ENCODE data around the gene SSBP3. TPM values are rescaled to one million over a fixed set of nuclear protein-coding genes. Genes with fewer than 3 reads are reported as not detected.
"Not testable (repeated sequence)": the region's sequence is repeated elsewhere in the genome, so short reads cannot be mapped to it uniquely, and the experiment has no call there.

SSBP3 gene
- total RNA-seq, 2 experiments from 2014 or later, result 109 to 111 TPM

GRCh38 chr1:54356680-54357147, 49.5 kb downstream of the SSBP3 start:
- DNase-seq (peak; percentile 41), ATAC-seq (peak; percentile 78)
- Mint-ChIP-seq H3K4me1 (ENCODE audit: low read depth) (peaks cover 82% of the 10 kb centered on the region), H3K27ac (peak overlapping the region; percentile 78), H3K4me3 (peak overlapping the region; percentile 66), H3K9me3 (ENCODE audit: insufficient read depth) (no peaks in the 10 kb centered on the region), H3K27me3 (ENCODE audit: low read depth) (no peaks in the 10 kb centered on the region), H3K36me3 (ENCODE audit: low read depth) (peaks cover 27% of the 10 kb centered on the region)
- ChIA-PET CTCF (interaction anchor here (1.2 to 3.2 kb wide), 3 partner anchors 11 to 143 kb away, joined by 3 to 9 read pairs (median 4); no protein-coding TSS in a partner anchor), POLR2A (interaction anchor here (0.6 kb wide), 1 partner anchor 84 kb away, joined by 3 read pairs; no protein-coding TSS in a partner anchor)

- H3K27ac Mint-ChIP-seq, result peak overlapping the region; percentile 78
- ATAC-seq (peak; percentile 27), DNase-seq (no peak)
- POLR2A ChIA-PET, result interaction anchor here (0.6 to 1.2 kb wide), 2 partner anchors 84 to 121 kb away, joined by 3 read pairs; no protein-coding TSS in a partner anchor
- CTCF ChIA-PET, result interaction anchor here (1.2 to 3.2 kb wide), 2 partner anchors 133 to 144 kb away, joined by 3 to 9 read pairs; no protein-coding TSS in a partner anchor
- peaks cover 81% of the 10 kb centered on the region for H3K4me1 Mint-ChIP-seq (ENCODE audit: low read depth)
- H3K27me3 Mint-ChIP-seq (ENCODE audit: low read depth), result no peaks in the 10 kb centered on the region
- H3K9me3 Mint-ChIP-seq (ENCODE audit: insufficient read depth), result no peaks in the 10 kb centered on the region
- peak overlapping the region; percentile 66 for H3K4me3 Mint-ChIP-seq
- H3K36me3 Mint-ChIP-seq (ENCODE audit: low read depth), result peaks cover 27% of the 10 kb centered on the region
Measured at GRCh38 chr1:54355931-54356679, 50.1 kb downstream of the SSBP3 start.

- DNase-seq, result no peak
- Mint-ChIP-seq H3K27ac (no peak overlapping the region), H3K4me1 (ENCODE audit: low read depth) (peaks cover 80% of the 10 kb centered on the region)
Measured at GRCh38 chr1:54354899-54355298, 51.3 kb downstream of the SSBP3 start.

GRCh38 chr1:54353959-54354358, 52.2 kb downstream of the SSBP3 start:
- ATAC-seq (no peak), DNase-seq (no peak)
- H3K4me3 Mint-ChIP-seq, result no peak overlapping the region
- no peaks in the 10 kb centered on the region for H3K27me3 Mint-ChIP-seq (ENCODE audit: low read depth)
- peaks cover 31% of the 10 kb centered on the region for H3K36me3 Mint-ChIP-seq (ENCODE audit: low read depth)
- CTCF ChIA-PET, result no interaction called here
- H3K27ac Mint-ChIP-seq, result peak overlapping the region; percentile 23
- H3K4me1 Mint-ChIP-seq (ENCODE audit: low read depth), result peaks cover 83% of the 10 kb centered on the region
- H3K9me3 Mint-ChIP-seq (ENCODE audit: insufficient read depth), result no peaks in the 10 kb centered on the region
- POLR2A ChIA-PET, result no interaction called here

More at GRCh38 chr1:54354899-54355298, 51.3 kb downstream of the SSBP3 start:
- no peaks in the 10 kb centered on the region for H3K27me3 Mint-ChIP-seq (ENCODE audit: low read depth)
- no peak overlapping the region for H3K4me3 Mint-ChIP-seq
- CTCF ChIA-PET, result no interaction called here
- ATAC-seq, result no peak
- no peaks in the 10 kb centered on the region for H3K9me3 Mint-ChIP-seq (ENCODE audit: insufficient read depth)
- POLR2A ChIA-PET, result no interaction called here
- peaks cover 29% of the 10 kb centered on the region for H3K36me3 Mint-ChIP-seq (ENCODE audit: low read depth)

- H3K9me3 Mint-ChIP-seq (ENCODE audit: insufficient read depth), result no peaks in the 10 kb centered on the region
- POLR2A ChIA-PET, result interaction anchor here (1.3 kb wide), 1 partner anchor 153 kb away, joined by 3 read pairs; the partner anchor contains the start of genes CYB5RL and MRPL37
- no peak for ATAC-seq
- H3K27me3 Mint-ChIP-seq (ENCODE audit: low read depth), result no peaks in the 10 kb centered on the region
- H3K27ac Mint-ChIP-seq, result peak overlapping the region; percentile 43
- no peak overlapping the region for H3K4me3 Mint-ChIP-seq
- CTCF ChIA-PET, result no interaction called here
- peaks cover 24% of the 10 kb centered on the region for H3K36me3 Mint-ChIP-seq (ENCODE audit: low read depth)
- DNase-seq, result no peak
- H3K4me1 Mint-ChIP-seq (ENCODE audit: low read depth), result peaks cover 85% of the 10 kb centered on the region
Measured at GRCh38 chr1:54352755-54353154, 53.4 kb downstream of the SSBP3 start.

GRCh38 chr1:54350360-54350759, 55.8 kb downstream of the SSBP3 start:
- Mint-ChIP-seq H3K9me3 (ENCODE audit: insufficient read depth) (no peaks in the 10 kb centered on the region), H3K4me3 (no peak overlapping the region), H3K27ac (no peak overlapping the region), H3K36me3 (ENCODE audit: low read depth) (peaks cover 17% of the 10 kb centered on the region), H3K27me3 (ENCODE audit: low read depth) (no peaks in the 10 kb centered on the region), H3K4me1 (ENCODE audit: low read depth) (peaks cover 66% of the 10 kb centered on the region)
- no peak for DNase-seq
- CTCF ChIA-PET, result interaction anchor here (0.9 kb wide), 1 partner anchor 12 kb away, joined by 5 read pairs; no protein-coding TSS in a partner anchor
- POLR2A ChIA-PET, result no interaction called here
- no peak for ATAC-seq

GRCh38 chr1:54348700-54349021, 57.5 kb downstream of the SSBP3 start:
- Mint-ChIP-seq H3K4me3 (no peak overlapping the region), H3K36me3 (ENCODE audit: low read depth) (peaks cover 20% of the 10 kb centered on the region), H3K27me3 (ENCODE audit: low read depth) (no peaks in the 10 kb centered on the region), H3K4me1 (ENCODE audit: low read depth) (peaks cover 51% of the 10 kb centered on the region), H3K27ac (no peak overlapping the region), H3K9me3 (ENCODE audit: insufficient read depth) (no peaks in the 10 kb centered on the region)
- no peak for ATAC-seq
- POLR2A ChIA-PET, result no interaction called here
- DNase-seq, result no peak
- CTCF ChIA-PET, result interaction anchor here (1.3 kb wide), 1 partner anchor 9 kb away, joined by 3 read pairs; no protein-coding TSS in a partner anchor

- CTCF ChIA-PET, result no interaction called here
- H3K27ac Mint-ChIP-seq, result peak overlapping the region; percentile 50
- POLR2A ChIA-PET, result no interaction called here
Measured at GRCh38 chr1:54347955-54348699, 58.1 kb downstream of the SSBP3 start.

GRCh38 chr1:54347261-54347954, 58.8 kb downstream of the SSBP3 start:
- ATAC-seq, result no peak
- CTCF ChIA-PET, result no interaction called here
- Mint-ChIP-seq H3K27me3 (ENCODE audit: low read depth) (no peaks in the 10 kb centered on the region), H3K9me3 (ENCODE audit: insufficient read depth) (no peaks in the 10 kb centered on the region), H3K4me1 (ENCODE audit: low read depth) (peaks cover 40% of the 10 kb centered on the region), H3K36me3 (ENCODE audit: low read depth) (peaks cover 21% of the 10 kb centered on the region), H3K27ac (peak overlapping the region; percentile 50), H3K4me3 (no peak overlapping the region)
- POLR2A ChIA-PET, result no interaction called here
- no peak for DNase-seq

More at GRCh38 chr1:54347955-54348699, 58.1 kb downstream of the SSBP3 start:
- DNase-seq, result no peak
- Mint-ChIP-seq H3K4me3 (no peak overlapping the region), H3K9me3 (ENCODE audit: insufficient read depth) (no peaks in the 10 kb centered on the region), H3K27me3 (ENCODE audit: low read depth) (no peaks in the 10 kb centered on the region), H3K36me3 (ENCODE audit: low read depth) (peaks cover 21% of the 10 kb centered on the region), H3K4me1 (ENCODE audit: low read depth) (peaks cover 46% of the 10 kb centered on the region)
- no peak for ATAC-seq

- H3K27me3 Mint-ChIP-seq (ENCODE audit: low read depth); DNase-seq; H3K4me3 Mint-ChIP-seq; ATAC-seq; CTCF ChIA-PET; H3K9me3 Mint-ChIP-seq (ENCODE audit: insufficient read depth); POLR2A ChIA-PET; H3K27ac Mint-ChIP-seq: not testable (repeated sequence)
- Mint-ChIP-seq H3K4me1 (ENCODE audit: low read depth) (peaks cover 31% of the 10 kb centered on the region), H3K36me3 (ENCODE audit: low read depth) (peaks cover 21% of the 10 kb centered on the region)
Measured at GRCh38 chr1:54345548-54345947, 60.6 kb downstream of the SSBP3 start.

GRCh38 chr1:54345116-54345515, 61.1 kb downstream of the SSBP3 start:
- ChIA-PET CTCF (no interaction called here), POLR2A (no interaction called here)
- H3K9me3 Mint-ChIP-seq (ENCODE audit: insufficient read depth), result no peaks in the 10 kb centered on the region
- peaks cover 18% of the 10 kb centered on the region for H3K36me3 Mint-ChIP-seq (ENCODE audit: low read depth)
- H3K4me3 Mint-ChIP-seq, result no peak overlapping the region
- peaks cover 27% of the 10 kb centered on the region for H3K4me1 Mint-ChIP-seq (ENCODE audit: low read depth)
- no peaks in the 10 kb centered on the region for H3K27me3 Mint-ChIP-seq (ENCODE audit: low read depth)
- ATAC-seq (no peak), DNase-seq (no peak)
- H3K27ac Mint-ChIP-seq, result no peak overlapping the region

Measured in activated CD8-positive, alpha-beta T cell treated with anti-CD3 and anti-CD28 coated beads, Interleukin-2, amount 10 ng/mL, durations not matched to agents 7 days and 5 days (primary cell).